K562 (cell line): ENCODE data around the gene DERL3. TPM values are rescaled to one million over a fixed set of nuclear protein-coding genes. Genes with fewer than 3 reads are reported as not detected.

Experiments
- CHD2 ChIP-seq: IDR thresholded peaks from 2 replicates; pipeline ENCODE4 v1.6.1; 2011; ENCODE audit warnings: low read depth, low read length
- CREB3L1 ChIP-seq: fragments of 450-650 bp; IDR thresholded peaks from 2 replicates; pipeline ENCODE4 v1.6.1; 2014; ENCODE audit warnings: low read depth, mild to moderate bottlenecking, moderate library complexity, borderline replicate concordance
- E2F1 ChIP-seq: sonication (generic); formaldehyde crosslinking; IDR thresholded peaks from 2 replicates; pipeline ENCODE4 v1.8.1; 2023; ENCODE audit warnings: mild to moderate bottlenecking, missing genetic modification reagents, moderate library complexity
- GABPA ChIP-seq: fragments of 200-800 bp; sonication (Bioruptor generic); conservative IDR thresholded peaks from 2 replicates; pipeline ENCODE4 v1.6.1; 2016; ENCODE audit warnings: low read depth, missing genetic modification characterization, missing compliant biosample characterization
- HDAC1 ChIP-seq, 2 experiments: fragments of 450-650 bp; IDR thresholded peaks; 2 replicates each; pipeline ENCODE4 v1.6.1; 2016 to 2017; ENCODE audit warnings: inconsistent platforms in 1 of 2, mild to moderate bottlenecking in 1 of 2, moderate library complexity in 1 of 2
- MAZ ChIP-seq, 2 experiments: fragments of 450-650 bp in 1 of 2; sonication (generic) in 1 of 2; formaldehyde crosslinking; IDR thresholded peaks in 1 of 2; conservative IDR thresholded peaks in 1 of 2; 2 replicates each; pipeline versions ENCODE4 v1.4.0 to v1.5.0; 2020; ENCODE audit warnings: mild to moderate bottlenecking in 1 of 2, missing genetic modification reagents in 1 of 2
- MXI1 ChIP-seq: IDR thresholded peaks from 2 replicates; pipeline ENCODE4 v1.6.1; 2011; ENCODE audit warnings: low read depth, mild to moderate bottlenecking, improper control_type of control experiment, low read length
- MYC ChIP-seq, 2 experiments: fragments of 250-450 bp in 1 of 2; sonication (Bioruptor Pico) in 1 of 2; IDR thresholded peaks; 2 replicates each; pipeline versions ENCODE4 v1.5.1 to v1.6.1; 2012 to 2021; ENCODE audit warnings: low read depth in 2 of 2, borderline replicate concordance in 1 of 2, improper control_type of control experiment in 1 of 2, low read length in 1 of 2, mild to moderate bottlenecking in 1 of 2, moderate library complexity in 1 of 2
- PCBP2 ChIP-seq: fragments of 200-400 bp; formaldehyde crosslinking; IDR thresholded peaks from 2 replicates; pipeline ENCODE4 v1.6.1; 2018; ENCODE audit warnings: low read length, low read depth, mild to moderate bottlenecking, moderate library complexity; ENCODE audit not compliant: poor library complexity, severe bottlenecking
- PKNOX1 ChIP-seq: fragments of 450-650 bp; IDR thresholded peaks from 2 replicates; pipeline ENCODE4 v1.6.1; 2016
- SP2 ChIP-seq: IDR thresholded peaks from 2 replicates; pipeline ENCODE4 v1.6.1; 2011; ENCODE audit warnings: mild to moderate bottlenecking, low read depth, low read length, moderate library complexity; ENCODE audit not compliant: poor library complexity, severe bottlenecking; ENCODE audit errors: extremely low read depth
- SPI1 ChIP-seq: IDR thresholded peaks from 2 replicates; pipeline ENCODE4 v1.6.1; 2011; ENCODE audit warnings: low read depth, low read length, control low read depth, borderline replicate concordance
- TCF3 ChIP-seq: sonication (generic); formaldehyde crosslinking; IDR thresholded peaks from 2 replicates; pipeline ENCODE4 v1.4.0; 2020; ENCODE audit warnings: mild to moderate bottlenecking, missing genetic modification reagents
- TEAD2 ChIP-seq: fragments of 450-650 bp; IDR thresholded peaks from 2 replicates; pipeline ENCODE4 v1.6.1; 2016; ENCODE audit warnings: missing genetic modification characterization, control low read depth, missing compliant biosample characterization
- TFAP4 ChIP-seq: sonication (generic); formaldehyde crosslinking; IDR thresholded peaks from 2 replicates; pipeline ENCODE4 v1.8.0; 2022; ENCODE audit warnings: missing genetic modification reagents, mild to moderate bottlenecking, moderate library complexity, borderline replicate concordance
- TRIM24 ChIP-seq, 2 experiments: fragments of 450-650 bp; IDR thresholded peaks; 2 replicates each; pipeline ENCODE4 v1.6.1; 2016
- USF2 ChIP-seq: sonication (generic); formaldehyde crosslinking; IDR thresholded peaks from 2 replicates; pipeline ENCODE4 v1.5.0; 2020; ENCODE audit warnings: missing genetic modification reagents
- XRCC5 ChIP-seq: fragments of 200-400 bp; formaldehyde crosslinking; IDR thresholded peaks from 2 replicates; pipeline ENCODE4 v1.6.1; 2017; ENCODE audit warnings: low read depth, mild to moderate bottlenecking, low read length
- ZNF408 ChIP-seq: fragments of 250-450 bp; sonication (Bioruptor Pico); IDR thresholded peaks from 2 replicates; pipeline ENCODE4 v1.4.0; 2020; ENCODE audit warnings: low read depth, mild to moderate bottlenecking, moderate library complexity
- ZNF445 ChIP-seq: fragments of 250-450 bp; sonication (Bioruptor Pico); IDR thresholded peaks from 2 replicates; pipeline ENCODE4 v1.4.0; 2020; ENCODE audit warnings: low read depth, mild to moderate bottlenecking, moderate library complexity
- polyA plus RNA-seq, 8 experiments: library from polyadenylated mRNA; depleted of rRNA in 4 of 8; stranded (reverse) in 5 of 8; unstranded in 3 of 8; fragments of >200 nt; fragmentation: Nextera tagmentation in 2 of 8; fragmentation: Illumina TruSeq in 1 of 8; extraction: Ambion mirVana in 2 of 8; extraction: Trizol in 1 of 8; gene quantifications; 2 replicates each; pipeline versions ENCODE4 v1.2.1 to v1.2.3, GENCODE V29; 2011 to 2014; ENCODE audit warnings: inconsistent platforms in 1 of 8, missing spikeins in 1 of 8
- total RNA-seq, 7 experiments: library from RNA; depleted of rRNA in 6 of 7; stranded (reverse); fragments of >200 nt in 6 of 7; fragmentation: Illumina TruSeq in 2 of 7; extraction: Trizol in 2 of 7; gene quantifications; 2 replicates each; pipeline versions ENCODE4 v1.2.1 to v1.2.3, GENCODE V29; 2011 to 2021; ENCODE audit warnings: low replicate concordance in 1 of 7

DERL3 gene
- total and polyA plus RNA-seq, 9 of the 15 experiments (the other 6 are each of a cell fraction or from before 2014, with no cell fraction given): 1.3 to 12.4 (median 4.8) TPM

GRCh38 chr22:23838681-23839468, at the start of gene DERL3 (continued):
- TF ChIP-seq CREB3L1: peak; percentile 86; the same call in 1 of the 2 replicates
- peak; percentile 90 for TF ChIP-seq TFAP4 (CRISPR knock-in tag)
- peak; percentile 85 for TF ChIP-seq MYC (IDR thresholded peaks at IDR 0.05; ENCODE audit: low read depth, low read length)
- TF ChIP-seq MYC (CRISPR knock-in tag; IDR thresholded peaks at IDR 0.05; ENCODE audit: borderline replicate concordance, low read depth): no peak
- TF ChIP-seq XRCC5: 0 out of 2 replicates have a peak, but pooled peaks have one; percentile 45
- peak; percentile 55 for TF ChIP-seq PKNOX1
- TF ChIP-seq SPI1: peak; percentile 67; the same call in 1 of the 2 replicates
- no peak for TF ChIP-seq TEAD2
- no peak for TF ChIP-seq TCF3 (CRISPR knock-in tag)
- peak; percentile 61 for TF ChIP-seq SP2
- peak; percentile 30 to 66; a peak in 2 of 4 replicates for TF ChIP-seq MAZ (CRISPR knock-in tag; conservative IDR thresholded peaks at IDR 0.05 in 1 of 2, IDR thresholded peaks at IDR 0.05 in 1 of 2)
- peak; percentile 95; the same call in 1 of the 2 replicates for TF ChIP-seq E2F1 (CRISPR knock-in tag)
- no peak for TF ChIP-seq TRIM24 (IDR thresholded peaks at IDR 0.05)
- peak in 1 of 2 experiments; percentile 98; a peak in 2 of 4 replicates for TF ChIP-seq HDAC1 (IDR thresholded peaks at IDR 0.05)
- peak; percentile 86 for TF ChIP-seq USF2 (CRISPR knock-in tag)
- TF ChIP-seq ZNF445 (CRISPR knock-in tag): no peak
- TF ChIP-seq CHD2: peak; percentile 73
- TF ChIP-seq PCBP2: no peak
- TF ChIP-seq ZNF408 (CRISPR knock-in tag): no peak
- TF ChIP-seq GABPA (tag): 0 out of 2 replicates have a peak, but pooled peaks have one; percentile 15
- TF ChIP-seq MXI1: peak; percentile 57
